ENCODE results near the gene GYPB. TPM values are rescaled to one million over a fixed set of nuclear protein-coding genes. Genes with fewer than 3 reads are reported as not detected.

GYPB gene
- total RNA-seq: not detected in 2 replicates

GRCh38 chr4:144019277-144019676 is at the start of gene GYPB:
TSS of gene GYPB (minus strand) at chr4:144019380. CDS start at chr4:144019287, 93 bp downstream.

Other genes starting within 250 kb of the GYPB start
- not detected in 2 replicates for gene GYPE, start 113.8 kb downstream of the GYPB start, total RNA-seq
- not detected in 2 replicates for gene GYPA, start 121.3 kb upstream of the GYPB start, total RNA-seq